COLO829 (cell line): ENCODE measurements around the gene C5AR1.
A peak's percentile ranks its signal among the peaks of the same experiment; 100 is the strongest.
"Not testable (repeated sequence)": the region's sequence is repeated elsewhere in the genome, so short reads cannot be mapped to it uniquely, and the experiment has no call there.

Experiments used
- DNase-seq: peaks from one replicate; pipeline ENCODE4 v3.0.0; 2012; ENCODE audit warnings: low spot score

C5AR1 gene

GRCh38 chr19:47331931-47332547 lies 22.4 kb downstream of the C5AR1 start, which contains the start of gene C5AR2:
Gene C5AR2 (plus strand): TSS chr19:47332175. CDS start chr19:47340800, 8,625 bp downstream.
- no peak for DNase-seq

GRCh38 chr19:47336765-47337718 lies 27.4 kb downstream of the C5AR1 start:
- DNase-seq = not testable (repeated sequence)

GRCh38 chr19:47339196-47339880 lies 29.7 kb downstream of the C5AR1 start:
- no peak for DNase-seq

GRCh38 chr19:47340477-47341208 lies 31.0 kb downstream of the C5AR1 start:
- no peak for DNase-seq

GRCh38 chr19:47341734-47342133 lies 32.1 kb downstream of the C5AR1 start:
- DNase-seq = no peak

GRCh38 chr19:47343194-47343802 lies 33.6 kb downstream of the C5AR1 start:
- DNase-seq = no peak

GRCh38 chr19:47344425-47344824 lies 34.8 kb downstream of the C5AR1 start:
- no peak for DNase-seq

GRCh38 chr19:47346024-47346423 lies 36.4 kb downstream of the C5AR1 start:
- not testable (repeated sequence) for DNase-seq

GRCh38 chr19:47348819-47349795 lies 39.4 kb downstream of the C5AR1 start, which contains the start of gene DHX34:
Gene DHX34 (plus strand): TSS chr19:47349315. CDS start chr19:47353031, 3,716 bp downstream.
- DNase-seq = peak; percentile 100

GRCh38 chr19:47350630-47351029 lies 41.0 kb downstream of the C5AR1 start:
- DNase-seq = no peak

GRCh38 chr19:47351548-47351947 lies 41.9 kb downstream of the C5AR1 start:
- DNase-seq = peak; percentile 68

- DNase-seq = no peak
Measured at GRCh38 chr19:47352095-47352494, 42.4 kb downstream of the C5AR1 start.

GRCh38 chr19:47353307-47353712 lies 43.6 kb downstream of the C5AR1 start:
- DNase-seq = no peak

- DNase-seq = no peak
Measured at GRCh38 chr19:47356900-47357299, 47.2 kb downstream of the C5AR1 start.

- DNase-seq = no peak
Measured at GRCh38 chr19:47357788-47358680, 48.4 kb downstream of the C5AR1 start.

GRCh38 chr19:47358936-47359335 lies 49.3 kb downstream of the C5AR1 start:
- no peak for DNase-seq

GRCh38 chr19:47362321-47362720 lies 52.7 kb downstream of the C5AR1 start:
- no peak for DNase-seq

GRCh38 chr19:47363758-47364531 lies 54.3 kb downstream of the C5AR1 start:
- no peak for DNase-seq
